HepG2 (cell line): ENCODE measurements around the gene PKLR. TPM values are rescaled to one million over a fixed set of nuclear protein-coding genes. Genes with fewer than 3 reads are reported as not detected.

ENCODE experiments used
- ARNT ChIP-seq: fragments of 450-650 bp; IDR thresholded peaks from 2 replicates; pipeline ENCODE4 v1.6.1; 2017
- CENPT ChIP-seq: sonication (generic); formaldehyde crosslinking; IDR thresholded peaks from 2 replicates; pipeline ENCODE4 v1.8.0; 2022; ENCODE audit warnings: low read depth, mild to moderate bottlenecking, moderate library complexity, missing genetic modification reagents
- HDAC1 ChIP-seq: sonication (generic); formaldehyde crosslinking; IDR thresholded peaks from 2 replicates; pipeline ENCODE4 v1.5.1; 2020; ENCODE audit warnings: mild to moderate bottlenecking, missing genetic modification reagents
- MED8 ChIP-seq: sonication (generic); formaldehyde crosslinking; IDR thresholded peaks from 2 replicates; pipeline ENCODE4 v1.8.1; 2023; ENCODE audit warnings: mild to moderate bottlenecking, missing genetic modification reagents; ENCODE audit not compliant: insufficient replicate concordance
- MEF2D ChIP-seq: sonication (generic); formaldehyde crosslinking; IDR thresholded peaks from 2 replicates; pipeline ENCODE4 v1.5.1; 2020; ENCODE audit warnings: mild to moderate bottlenecking, missing genetic modification reagents
- NPAS2 ChIP-seq: sonication (generic); formaldehyde crosslinking; IDR thresholded peaks from 2 replicates; pipeline ENCODE4 v1.8.0; 2022; ENCODE audit warnings: mild to moderate bottlenecking, missing genetic modification reagents, borderline replicate concordance
- NR1H2 ChIP-seq: sonication (generic); formaldehyde crosslinking; IDR thresholded peaks from 2 replicates; pipeline ENCODE4 v1.8.1; 2022; ENCODE audit warnings: low read depth, missing genetic modification reagents, borderline replicate concordance
- NR2F2 ChIP-seq: IDR thresholded peaks from 2 replicates; pipeline ENCODE4 v1.6.1; 2012; ENCODE audit warnings: low read depth, inconsistent platforms, borderline replicate concordance
- RAD51 ChIP-seq: fragments of 450-650 bp; IDR thresholded peaks from 2 replicates; pipeline ENCODE4 v1.6.1; 2016; ENCODE audit warnings: borderline replicate concordance
- RXRA ChIP-seq: sonication (generic); formaldehyde crosslinking; IDR thresholded peaks from 2 replicates; pipeline ENCODE4 v1.5.1; 2020; ENCODE audit warnings: missing genetic modification reagents
- SAFB2 ChIP-seq: sonication (generic); formaldehyde crosslinking; IDR thresholded peaks from 2 replicates; pipeline ENCODE4 v1.5.1; 2020; ENCODE audit warnings: missing genetic modification reagents, low read depth, mild to moderate bottlenecking, borderline replicate concordance
- TBX2 ChIP-seq: sonication (generic); formaldehyde crosslinking; IDR thresholded peaks from 2 replicates; pipeline ENCODE4 v1.5.0; 2020; ENCODE audit warnings: missing genetic modification reagents, mild to moderate bottlenecking, borderline replicate concordance
- ZBTB21 ChIP-seq: sonication (generic); formaldehyde crosslinking; IDR thresholded peaks from 2 replicates; pipeline ENCODE4 v1.4.0; 2020; ENCODE audit warnings: missing genetic modification reagents
- ZBTB7B ChIP-seq: sonication (generic); formaldehyde crosslinking; IDR thresholded peaks from 2 replicates; pipeline ENCODE4 v1.4.0; 2020; ENCODE audit warnings: missing genetic modification reagents
- ZFP41 ChIP-seq: sonication (generic); formaldehyde crosslinking; IDR thresholded peaks from 2 replicates; pipeline ENCODE4 v1.4.0; 2020; ENCODE audit warnings: mild to moderate bottlenecking, missing genetic modification reagents, borderline replicate concordance
- ZNF263 ChIP-seq: sonication (generic); formaldehyde crosslinking; IDR thresholded peaks from 2 replicates; pipeline ENCODE4 v1.4.0; 2020; ENCODE audit warnings: missing genetic modification reagents
- ZNF367 ChIP-seq: sonication (generic); formaldehyde crosslinking; IDR thresholded peaks from 2 replicates; pipeline ENCODE4 v1.4.0; 2020; ENCODE audit warnings: missing genetic modification reagents, borderline replicate concordance
- ZSCAN12 ChIP-seq: sonication (generic); formaldehyde crosslinking; IDR thresholded peaks from 2 replicates; pipeline ENCODE4 v1.9.0; 2021; ENCODE audit warnings: mild to moderate bottlenecking, missing genetic modification reagents
- polyA plus RNA-seq, 8 experiments: library from polyadenylated mRNA; depleted of rRNA in 3 of 8; stranded (reverse) in 7 of 8; unstranded in 1 of 8; fragments of >200 nt; fragmentation: Illumina TruSeq in 4 of 8; extraction: Trizol in 4 of 8; gene quantifications; 2 replicates each; pipeline versions ENCODE4 v1.2.1 to v1.2.3, GENCODE V29; 2011 to 2016; ENCODE audit warnings: low read depth in 4 of 8, missing spikeins in 1 of 8, mixed read lengths in 1 of 8; ENCODE audit not compliant: insufficient read depth in 1 of 8
- total RNA-seq, 5 experiments: library from RNA; depleted of rRNA; stranded (reverse); fragments of >200 nt; fragmentation: Illumina TruSeq; extraction: Trizol; gene quantifications; 2 replicates each; pipeline ENCODE4 v1.2.3, GENCODE V29; 2016; ENCODE audit warnings: low read depth in 1 of 5
- TF ChIP-seq, protein P1 (sequence below): sonication (generic); formaldehyde crosslinking; IDR thresholded peaks from 2 replicates; pipeline ENCODE4 v1.5.0; 2020; ENCODE audit warnings: mild to moderate bottlenecking, missing genetic modification reagents
- TF ChIP-seq, protein P2 (sequence below), 2 experiments: sonication (generic) in 1 of 2; formaldehyde crosslinking in 1 of 2; IDR thresholded peaks; 2 replicates each; pipeline versions ENCODE4 v1.6.1 to v1.9.0; 2014 to 2022; ENCODE audit warnings: antibody characterized with exemption in 1 of 2, borderline replicate concordance in 1 of 2, inconsistent platforms in 1 of 2, low read depth in 1 of 2, missing genetic modification reagents in 1 of 2
- TF ChIP-seq, protein P3 (sequence below): IDR thresholded peaks from 2 replicates; pipeline ENCODE4 v1.6.1; 2016; ENCODE audit warnings: low read depth, borderline replicate concordance
- TF ChIP-seq, protein P4 (sequence below): sonication (generic); formaldehyde crosslinking; IDR thresholded peaks from 2 replicates; pipeline ENCODE4 v1.5.0; 2020; ENCODE audit warnings: mild to moderate bottlenecking, missing genetic modification reagents

Gene PKLR
- total and polyA plus RNA-seq, 2 of the 13 experiments (the other 11 are each of a cell fraction or from before 2014, with no cell fraction given), result 10.3 to 29.3 TPM

DNA sequence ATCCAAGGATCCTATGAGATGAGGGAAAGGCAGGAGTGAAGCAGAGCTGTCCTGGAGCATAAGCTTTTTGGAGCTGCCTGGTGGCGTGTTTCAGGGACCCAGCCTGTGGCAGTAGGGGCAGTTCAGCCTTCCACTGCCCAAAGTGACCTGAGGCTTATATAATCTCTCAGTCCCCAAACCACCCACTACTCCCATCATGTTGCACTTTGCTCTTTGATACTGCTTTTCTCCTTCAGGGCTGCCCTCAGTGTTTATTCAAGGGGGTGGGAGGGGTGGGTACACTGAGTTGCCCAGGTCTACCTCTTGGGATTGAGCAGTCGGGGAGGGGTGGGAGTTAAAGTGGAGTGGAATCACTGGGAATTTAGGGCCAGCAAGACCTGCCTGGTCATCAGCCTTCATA lies 14.7 kb downstream of the PKLR start (continued):
- TF ChIP-seq, protein P1, sequence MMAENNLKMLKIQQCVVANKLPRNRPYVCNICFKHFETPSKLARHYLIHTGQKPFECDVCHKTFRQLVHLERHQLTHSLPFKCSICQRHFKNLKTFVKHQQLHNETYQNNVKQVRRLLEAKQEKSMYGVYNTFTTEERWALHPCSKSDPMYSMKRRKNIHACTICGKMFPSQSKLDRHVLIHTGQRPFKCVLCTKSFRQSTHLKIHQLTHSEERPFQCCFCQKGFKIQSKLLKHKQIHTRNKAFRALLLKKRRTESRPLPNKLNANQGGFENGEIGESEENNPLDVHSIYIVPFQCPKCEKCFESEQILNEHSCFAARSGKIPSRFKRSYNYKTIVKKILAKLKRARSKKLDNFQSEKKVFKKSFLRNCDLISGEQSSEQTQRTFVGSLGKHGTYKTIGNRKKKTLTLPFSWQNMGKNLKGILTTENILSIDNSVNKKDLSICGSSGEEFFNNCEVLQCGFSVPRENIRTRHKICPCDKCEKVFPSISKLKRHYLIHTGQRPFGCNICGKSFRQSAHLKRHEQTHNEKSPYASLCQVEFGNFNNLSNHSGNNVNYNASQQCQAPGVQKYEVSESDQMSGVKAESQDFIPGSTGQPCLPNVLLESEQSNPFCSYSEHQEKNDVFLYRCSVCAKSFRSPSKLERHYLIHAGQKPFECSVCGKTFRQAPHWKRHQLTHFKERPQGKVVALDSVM (CRISPR knock-in tag), result no peak
- TF ChIP-seq, protein P2, sequence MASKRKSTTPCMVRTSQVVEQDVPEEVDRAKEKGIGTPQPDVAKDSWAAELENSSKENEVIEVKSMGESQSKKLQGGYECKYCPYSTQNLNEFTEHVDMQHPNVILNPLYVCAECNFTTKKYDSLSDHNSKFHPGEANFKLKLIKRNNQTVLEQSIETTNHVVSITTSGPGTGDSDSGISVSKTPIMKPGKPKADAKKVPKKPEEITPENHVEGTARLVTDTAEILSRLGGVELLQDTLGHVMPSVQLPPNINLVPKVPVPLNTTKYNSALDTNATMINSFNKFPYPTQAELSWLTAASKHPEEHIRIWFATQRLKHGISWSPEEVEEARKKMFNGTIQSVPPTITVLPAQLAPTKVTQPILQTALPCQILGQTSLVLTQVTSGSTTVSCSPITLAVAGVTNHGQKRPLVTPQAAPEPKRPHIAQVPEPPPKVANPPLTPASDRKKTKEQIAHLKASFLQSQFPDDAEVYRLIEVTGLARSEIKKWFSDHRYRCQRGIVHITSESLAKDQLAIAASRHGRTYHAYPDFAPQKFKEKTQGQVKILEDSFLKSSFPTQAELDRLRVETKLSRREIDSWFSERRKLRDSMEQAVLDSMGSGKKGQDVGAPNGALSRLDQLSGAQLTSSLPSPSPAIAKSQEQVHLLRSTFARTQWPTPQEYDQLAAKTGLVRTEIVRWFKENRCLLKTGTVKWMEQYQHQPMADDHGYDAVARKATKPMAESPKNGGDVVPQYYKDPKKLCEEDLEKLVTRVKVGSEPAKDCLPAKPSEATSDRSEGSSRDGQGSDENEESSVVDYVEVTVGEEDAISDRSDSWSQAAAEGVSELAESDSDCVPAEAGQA (IDR thresholded peaks at IDR 0.05; ENCODE audit: low read depth), result no peak
- TF ChIP-seq, protein P2 (CRISPR knock-in tag; IDR thresholded peaks at IDR 0.05; ENCODE audit: borderline replicate concordance), result no peak
- TF ChIP-seq ZNF263 (CRISPR knock-in tag), result no peak
- no peak for TF ChIP-seq CENPT
- no peak for TF ChIP-seq NPAS2 (CRISPR knock-in tag)
- no peak for TF ChIP-seq NR1H2
- peak; percentile 38; the same call in 1 of the 2 replicates for TF ChIP-seq NR2F2
- TF ChIP-seq ARNT, result no peak
- TF ChIP-seq ZFP41 (CRISPR knock-in tag), result no peak
- peak; percentile 24; the same call in 1 of the 2 replicates for TF ChIP-seq RXRA (CRISPR knock-in tag)
- TF ChIP-seq TBX2, result 0 out of 2 replicates have a peak, but pooled peaks have one; percentile 24
- TF ChIP-seq RAD51, result no peak
- TF ChIP-seq SAFB2 (CRISPR knock-in tag), result no peak
- no peak for TF ChIP-seq MED8 (CRISPR knock-in tag)
- TF ChIP-seq ZBTB21 (CRISPR knock-in tag), result no peak
- TF ChIP-seq ZNF367 (CRISPR knock-in tag), result no peak
- no peak for TF ChIP-seq ZBTB7B (CRISPR knock-in tag)
- TF ChIP-seq, protein P3, sequence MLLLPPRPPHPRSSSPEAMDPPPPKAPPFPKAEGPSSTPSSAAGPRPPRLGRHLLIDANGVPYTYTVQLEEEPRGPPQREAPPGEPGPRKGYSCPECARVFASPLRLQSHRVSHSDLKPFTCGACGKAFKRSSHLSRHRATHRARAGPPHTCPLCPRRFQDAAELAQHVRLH, result no peak
- 0 out of 2 replicates have a peak, but pooled peaks have one; percentile 39 for TF ChIP-seq MEF2D (CRISPR knock-in tag)
- TF ChIP-seq, protein P4, sequence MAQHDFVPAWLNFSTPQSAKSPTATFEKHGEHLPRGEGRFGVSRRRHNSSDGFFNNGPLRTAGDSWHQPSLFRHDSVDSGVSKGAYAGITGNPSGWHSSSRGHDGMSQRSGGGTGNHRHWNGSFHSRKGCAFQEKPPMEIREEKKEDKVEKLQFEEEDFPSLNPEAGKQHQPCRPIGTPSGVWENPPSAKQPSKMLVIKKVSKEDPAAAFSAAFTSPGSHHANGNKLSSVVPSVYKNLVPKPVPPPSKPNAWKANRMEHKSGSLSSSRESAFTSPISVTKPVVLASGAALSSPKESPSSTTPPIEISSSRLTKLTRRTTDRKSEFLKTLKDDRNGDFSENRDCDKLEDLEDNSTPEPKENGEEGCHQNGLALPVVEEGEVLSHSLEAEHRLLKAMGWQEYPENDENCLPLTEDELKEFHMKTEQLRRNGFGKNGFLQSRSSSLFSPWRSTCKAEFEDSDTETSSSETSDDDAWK (CRISPR knock-in tag), result no peak
- no peak for TF ChIP-seq ZSCAN12
- TF ChIP-seq HDAC1, result peak; percentile 61; the same call in 1 of the 2 replicates
